Sigmoid colon (tissue), 4 donors: Measurements from ENCODE around the gene FAM241B.

Source experiments
- CTCF ChIP-seq, 4 experiments: fragments of 450-650 bp in 3 of 4; fragments of 200-600 bp in 1 of 4; IDR thresholded peaks; one replicate each; pipeline ENCODE4 v1.5.1; 2016 to 2019; ENCODE audit warnings: antibody characterized with exemption in 4 of 4, mild to moderate bottlenecking in 3 of 4, moderate library complexity in 2 of 4
- EP300 ChIP-seq, 4 donors: sonication (generic); formaldehyde crosslinking; IDR thresholded peaks; one replicate each; pipeline ENCODE4 v1.6.1; 2017; ENCODE audit warnings: antibody characterized with exemption in 4 of 4
- POLR2A ChIP-seq, 2 donors: fragments of 450-650 bp; IDR thresholded peaks; one replicate each; pipeline ENCODE4 v1.6.1; 2016; ENCODE audit warnings: antibody characterized with exemption in 2 of 2, mild to moderate bottlenecking in 2 of 2, moderate library complexity in 2 of 2
- POLR2AphosphoS5 ChIP-seq, 4 donors: sonication (generic); formaldehyde crosslinking; IDR thresholded peaks; one replicate each; pipeline ENCODE4 v1.6.1; 2017; ENCODE audit warnings: antibody characterized with exemption in 4 of 4

- TF ChIP-seq CTCF (IDR thresholded peaks at IDR 0.05) = no peak
- TF ChIP-seq POLR2A (IDR thresholded peaks at IDR 0.05) = no peak
- no peak for TF ChIP-seq POLR2AphosphoS5 (IDR thresholded peaks at IDR 0.05)
- TF ChIP-seq EP300 (IDR thresholded peaks at IDR 0.05) = no peak
Observed at GRCh38 chr10:69663369-69663947, 33.4 kb downstream of the FAM241B start.
